G401 (cell line): ENCODE results near the gene LTB. TPM values are rescaled to one million over a fixed set of nuclear protein-coding genes. Genes with fewer than 3 reads are reported as not detected.

Experiments used
- DNase-seq: peaks from one replicate; pipeline ENCODE4 v3.0.0-alpha.2; 2015; ENCODE audit warnings: low spot score
- in situ Hi-C: cut with HindIII; loops from 2 replicates; pipeline ENCODE4 v1.10.0; 2016; ENCODE audit warnings: low sequenced_read_pairs, mixed read lengths
- total RNA-seq: library from RNA; depleted of rRNA; stranded (reverse); fragments of >200 nt; shearing (Covaris generic); gene quantifications from 2 replicates; pipeline ENCODE4 v1.2.3, GENCODE V29; 2014; rRNA removed

Gene LTB
- total RNA-seq, 1 experiment from 2014 or later: 0.51 TPM

- in situ Hi-C loops: no loop called here
- no peak for DNase-seq
Observed at GRCh38 chr6:31535538-31536324, 46.5 kb downstream of the LTB start.

- DNase-seq: no peak
- in situ Hi-C loops: no loop called here
Observed at GRCh38 chr6:31534521-31535040, 47.6 kb downstream of the LTB start.

GRCh38 chr6:31534011-31534410 is 48.2 kb downstream of the LTB start:
- DNase-seq: no peak
- in situ Hi-C loops: no loop called here

- DNase-seq: no peak
- in situ Hi-C loops: no loop called here
Observed at GRCh38 chr6:31533455-31533841, 48.8 kb downstream of the LTB start.

- no peak for DNase-seq
- in situ Hi-C loops: no loop called here
Observed at GRCh38 chr6:31532644-31533454, 49.4 kb downstream of the LTB start.

- in situ Hi-C loops: no loop called here
- no peak for DNase-seq
Observed at GRCh38 chr6:31531771-31532643, 50.2 kb downstream of the LTB start.

- in situ Hi-C loops: no loop called here
- no peak for DNase-seq
Observed at GRCh38 chr6:31531162-31531561, 51.1 kb downstream of the LTB start.

- no peak for DNase-seq
- in situ Hi-C loops: no loop called here
Observed at GRCh38 chr6:31530659-31531058, 51.6 kb downstream of the LTB start.

Other genes starting within 250 kb of the LTB start
- gene HLA-B, start 225.2 kb downstream of the LTB start, total RNA-seq: 9.0 and 25.4 TPM in 2 replicates
- 40.3 and 44.1 TPM in 2 replicates for gene MICA, start 178.8 kb downstream of the LTB start, total RNA-seq
- 15.0 and 18.3 TPM in 2 replicates for gene MICB, start 84.3 kb downstream of the LTB start, total RNA-seq
- gene MCCD1, start 53.5 kb downstream of the LTB start, total RNA-seq: 2.1 TPM in 1 of 2 replicates, not detected in the other
- 771 and 792 TPM in 2 replicates for gene DDX39B, start 40.4 kb downstream of the LTB start, total RNA-seq
- gene ATP6V1G2, start 35.8 kb downstream of the LTB start, total RNA-seq: 3.8 and 4.9 TPM in 2 replicates
- 19.8 and 24.9 TPM in 2 replicates for gene NFKBIL1, start 34.8 kb downstream of the LTB start, total RNA-seq
- not detected in 2 replicates for gene LTA, start 10.1 kb downstream of the LTB start, total RNA-seq
- 0.14 TPM in 1 of 2 replicates, not detected in the other for gene TNF, start 6.9 kb downstream of the LTB start, total RNA-seq
- gene LST1, start 3.9 kb upstream of the LTB start, total RNA-seq: not detected in 2 replicates
- not detected in 2 replicates for gene NCR3, start 10.6 kb upstream of the LTB start, total RNA-seq
- gene AIF1, start 32.8 kb upstream of the LTB start, total RNA-seq: 36.6 and 57.5 TPM in 2 replicates
- 62.1 and 62.4 TPM in 2 replicates for gene PRRC2A, start 38.3 kb upstream of the LTB start, total RNA-seq
- gene BAG6, start 70.2 kb upstream of the LTB start, total RNA-seq: 257 and 311 TPM in 2 replicates
- 2.3 and 3.6 TPM in 2 replicates for gene APOM, start 73.5 kb upstream of the LTB start, total RNA-seq
- 12.4 and 16.2 TPM in 2 replicates for gene C6orf47, start 78.4 kb upstream of the LTB start, total RNA-seq
- 24.9 and 31.6 TPM in 2 replicates for gene GPANK1, start 82.6 kb upstream of the LTB start, total RNA-seq
- gene CSNK2B, start 83.7 kb upstream of the LTB start, total RNA-seq: 105 and 107 TPM in 2 replicates
- 2.0 TPM in 1 of 2 replicates, not detected in the other for gene LY6G5B, start 87.6 kb upstream of the LTB start, total RNA-seq
- not detected in 2 replicates for gene LY6G5C, start 98.6 kb upstream of the LTB start, total RNA-seq
- gene ABHD16A, start 120.9 kb upstream of the LTB start, total RNA-seq: 43.9 and 47.3 TPM in 2 replicates
- gene LY6G6F, start 124.4 kb upstream of the LTB start, total RNA-seq: 1.1 TPM in 1 of 2 replicates, not detected in the other
- gene LY6G6D, start 132.9 kb upstream of the LTB start, total RNA-seq: not detected in 2 replicates
- not detected in 2 replicates for gene LY6G6C, start 139.3 kb upstream of the LTB start, total RNA-seq
- not detected in 2 replicates for gene MPIG6B, start 140.9 kb upstream of the LTB start, total RNA-seq
- 141 and 183 TPM in 2 replicates for gene DDAH2, start 146.9 kb upstream of the LTB start, total RNA-seq
- gene CLIC1, start 154.1 kb upstream of the LTB start, total RNA-seq: 868 and 869 TPM in 2 replicates
- gene MSH5, start 157.6 kb upstream of the LTB start, total RNA-seq: 3.2 and 7.1 TPM in 2 replicates
- gene SAPCD1, start 180.2 kb upstream of the LTB start, total RNA-seq: 13.0 and 15.4 TPM in 2 replicates
- gene VWA7, start 194.9 kb upstream of the LTB start, total RNA-seq: 0.78 and 1.7 TPM in 2 replicates
- 133 and 152 TPM in 2 replicates for gene VARS1, start 213.3 kb upstream of the LTB start, total RNA-seq
- 64.0 and 104 TPM in 2 replicates for gene LSM2, start 224.5 kb upstream of the LTB start, total RNA-seq
- gene HSPA1L, start 232.9 kb upstream of the LTB start, total RNA-seq: 0.75 and 0.98 TPM in 2 replicates
- 0.25 TPM in 1 of 2 replicates, not detected in the other for gene HSPA1A, start 233.1 kb upstream of the LTB start, total RNA-seq
- gene HSPA1B, start 245.3 kb upstream of the LTB start, total RNA-seq: 201 and 209 TPM in 2 replicates